PC-9 (cell line): ENCODE measurements around the gene ALLC.

Source experiments
- EZH2 ChIP-seq: fragments of 200-600 bp; sonication (generic); IDR thresholded peaks from 2 replicates; pipeline ENCODE4 v1.8.0; 2017; ENCODE audit warnings: antibody characterized with exemption, low read depth
- TF ChIP-seq, protein P1 (sequence below): fragments of 200-600 bp; sonication (generic); conservative IDR thresholded peaks from 2 replicates; pipeline ENCODE4 v1.6.1; 2017; ENCODE audit warnings: mixed run types, antibody characterized with exemption, mild to moderate bottlenecking, moderate library complexity

DNA sequence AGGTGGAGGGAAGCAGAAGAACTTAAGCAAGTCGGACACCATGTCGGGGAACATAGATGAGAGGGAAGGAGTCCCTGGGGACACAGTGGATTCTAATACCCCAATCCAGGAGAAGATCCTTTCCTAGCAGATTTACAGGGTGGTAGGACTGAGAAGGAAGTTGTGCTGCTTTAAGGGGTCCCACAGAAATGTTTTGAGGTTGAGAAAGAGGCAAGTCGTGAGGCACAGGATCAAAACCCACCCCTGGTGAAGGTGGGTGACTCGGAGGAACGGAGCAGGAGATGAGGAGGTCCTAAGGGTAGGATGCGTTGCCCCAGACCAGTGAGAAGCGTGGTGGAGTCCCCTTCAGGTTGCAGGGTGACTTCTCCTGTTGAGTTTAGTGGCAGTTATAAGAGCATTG lies 78.1 kb downstream of the ALLC start:
- TF ChIP-seq, protein P1, sequence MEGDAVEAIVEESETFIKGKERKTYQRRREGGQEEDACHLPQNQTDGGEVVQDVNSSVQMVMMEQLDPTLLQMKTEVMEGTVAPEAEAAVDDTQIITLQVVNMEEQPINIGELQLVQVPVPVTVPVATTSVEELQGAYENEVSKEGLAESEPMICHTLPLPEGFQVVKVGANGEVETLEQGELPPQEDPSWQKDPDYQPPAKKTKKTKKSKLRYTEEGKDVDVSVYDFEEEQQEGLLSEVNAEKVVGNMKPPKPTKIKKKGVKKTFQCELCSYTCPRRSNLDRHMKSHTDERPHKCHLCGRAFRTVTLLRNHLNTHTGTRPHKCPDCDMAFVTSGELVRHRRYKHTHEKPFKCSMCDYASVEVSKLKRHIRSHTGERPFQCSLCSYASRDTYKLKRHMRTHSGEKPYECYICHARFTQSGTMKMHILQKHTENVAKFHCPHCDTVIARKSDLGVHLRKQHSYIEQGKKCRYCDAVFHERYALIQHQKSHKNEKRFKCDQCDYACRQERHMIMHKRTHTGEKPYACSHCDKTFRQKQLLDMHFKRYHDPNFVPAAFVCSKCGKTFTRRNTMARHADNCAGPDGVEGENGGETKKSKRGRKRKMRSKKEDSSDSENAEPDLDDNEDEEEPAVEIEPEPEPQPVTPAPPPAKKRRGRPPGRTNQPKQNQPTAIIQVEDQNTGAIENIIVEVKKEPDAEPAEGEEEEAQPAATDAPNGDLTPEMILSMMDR: no peak
- no peak for TF ChIP-seq EZH2
